ENCODE data around the gene EEF2KMT.

GRCh38 chr16:5058476-5058875 lies 39.1 kb downstream of the EEF2KMT start:
- TF ChIP-seq NFIC (IDR thresholded peaks at IDR 0.05; ENCODE audit: borderline replicate concordance) (no peak), GABPA (IDR thresholded peaks at IDR 0.05; ENCODE audit: low read depth) (no peak), CTCF (IDR thresholded peaks at IDR 0.05) (peak; percentile 27), SMC3 (IDR thresholded peaks at IDR 0.05; ENCODE audit: low read depth, low read length) (no peak), GATA2 (CRISPR knock-in tag; IDR thresholded peaks at IDR 0.05) (no peak), RAD21 (IDR thresholded peaks at IDR 0.05; ENCODE audit: low read length) (no peak), POLR2AphosphoS5 (IDR thresholded peaks at IDR 0.05; ENCODE audit: low read depth, low read length) (no peak), YY1 (IDR thresholded peaks at IDR 0.05; ENCODE audit: low read depth) (no peak), TEAD4 (IDR thresholded peaks at IDR 0.05; ENCODE audit: borderline replicate concordance, insufficient read depth) (no peak), EZH2phosphoT487 (IDR thresholded peaks at IDR 0.05; ENCODE audit: borderline replicate concordance, low read depth) (no peak)
